Ureter (tissue), 1 donor: Measurements from ENCODE around the gene B3GLCT. TPM values are rescaled to one million over a fixed set of nuclear protein-coding genes. Genes with fewer than 3 reads are reported as not detected.
"Not testable (repeated sequence)": the region's sequence is repeated elsewhere in the genome, so short reads cannot be mapped to it uniquely, and the experiment has no call there.

ENCODE experiments used
- DNase-seq: peaks from one replicate; pipeline ENCODE4 v3.0.0-alpha.2; 2020; ENCODE audit warnings: low spot score
- total RNA-seq: library from RNA; stranded (reverse); gene quantifications from one replicate; pipeline ENCODE4 v1.2.4, GENCODE V29; 2023
- donor health status: DM: yes; HTN: yes; CAD: no.

Gene B3GLCT
- total RNA-seq, 1 donor from 2014 or later, result 4.1 TPM

- no peak for DNase-seq
Measured at GRCh38 chr13:31278869-31279268, 79.1 kb downstream of the B3GLCT start.

GRCh38 chr13:31282741-31283455, 83.1 kb downstream of the B3GLCT start:
- DNase-seq, result no peak

- DNase-seq, result no peak
Measured at GRCh38 chr13:31286930-31287329, 87.2 kb downstream of the B3GLCT start.

- no peak for DNase-seq
Measured at GRCh38 chr13:31301119-31301518, 101.3 kb downstream of the B3GLCT start.

- no peak for DNase-seq
Measured at GRCh38 chr13:31310356-31310755, 110.6 kb downstream of the B3GLCT start.

GRCh38 chr13:31310786-31311185, 111.0 kb downstream of the B3GLCT start:
- no peak for DNase-seq

- DNase-seq, result no peak
Measured at GRCh38 chr13:31311921-31312320, 112.1 kb downstream of the B3GLCT start.

- DNase-seq, result no peak
Measured at GRCh38 chr13:31314961-31315360, 115.2 kb downstream of the B3GLCT start.

- no peak for DNase-seq
Measured at GRCh38 chr13:31320946-31321345, 121.2 kb downstream of the B3GLCT start.

GRCh38 chr13:31321457-31321856, 121.7 kb downstream of the B3GLCT start:
- DNase-seq, result no peak

- DNase-seq, result no peak
Measured at GRCh38 chr13:31322026-31322425, 122.3 kb downstream of the B3GLCT start.

GRCh38 chr13:31322702-31323405, 123.1 kb downstream of the B3GLCT start:
- DNase-seq, result no peak

GRCh38 chr13:31327182-31327860, 127.5 kb downstream of the B3GLCT start:
- no peak for DNase-seq

- DNase-seq, result no peak
Measured at GRCh38 chr13:31328549-31329235, 128.9 kb downstream of the B3GLCT start.

GRCh38 chr13:31330236-31330635, 130.5 kb downstream of the B3GLCT start:
- no peak for DNase-seq

- no peak for DNase-seq
Measured at GRCh38 chr13:31331068-31331467, 131.3 kb downstream of the B3GLCT start.

GRCh38 chr13:31334547-31334946, 134.8 kb downstream of the B3GLCT start:
- no peak for DNase-seq

- no peak for DNase-seq
Measured at GRCh38 chr13:31334994-31335557, 135.3 kb downstream of the B3GLCT start.

- not testable (repeated sequence) for DNase-seq
Measured at GRCh38 chr13:31339616-31340015, 139.8 kb downstream of the B3GLCT start.

GRCh38 chr13:31340848-31341247, 141.1 kb downstream of the B3GLCT start:
- not testable (repeated sequence) for DNase-seq

GRCh38 chr13:31346891-31347290, 147.1 kb downstream of the B3GLCT start:
- DNase-seq, result no peak

GRCh38 chr13:31349156-31349555, 149.4 kb downstream of the B3GLCT start:
- no peak for DNase-seq
